Measurements from ENCODE around the gene HTRA1. TPM values are rescaled to one million over a fixed set of nuclear protein-coding genes. Genes with fewer than 3 reads are reported as not detected.

The HTRA1 gene
- polyA plus RNA-seq, 3 donors: 0.84 to 4.7 (median 2.2) TPM

DNA sequence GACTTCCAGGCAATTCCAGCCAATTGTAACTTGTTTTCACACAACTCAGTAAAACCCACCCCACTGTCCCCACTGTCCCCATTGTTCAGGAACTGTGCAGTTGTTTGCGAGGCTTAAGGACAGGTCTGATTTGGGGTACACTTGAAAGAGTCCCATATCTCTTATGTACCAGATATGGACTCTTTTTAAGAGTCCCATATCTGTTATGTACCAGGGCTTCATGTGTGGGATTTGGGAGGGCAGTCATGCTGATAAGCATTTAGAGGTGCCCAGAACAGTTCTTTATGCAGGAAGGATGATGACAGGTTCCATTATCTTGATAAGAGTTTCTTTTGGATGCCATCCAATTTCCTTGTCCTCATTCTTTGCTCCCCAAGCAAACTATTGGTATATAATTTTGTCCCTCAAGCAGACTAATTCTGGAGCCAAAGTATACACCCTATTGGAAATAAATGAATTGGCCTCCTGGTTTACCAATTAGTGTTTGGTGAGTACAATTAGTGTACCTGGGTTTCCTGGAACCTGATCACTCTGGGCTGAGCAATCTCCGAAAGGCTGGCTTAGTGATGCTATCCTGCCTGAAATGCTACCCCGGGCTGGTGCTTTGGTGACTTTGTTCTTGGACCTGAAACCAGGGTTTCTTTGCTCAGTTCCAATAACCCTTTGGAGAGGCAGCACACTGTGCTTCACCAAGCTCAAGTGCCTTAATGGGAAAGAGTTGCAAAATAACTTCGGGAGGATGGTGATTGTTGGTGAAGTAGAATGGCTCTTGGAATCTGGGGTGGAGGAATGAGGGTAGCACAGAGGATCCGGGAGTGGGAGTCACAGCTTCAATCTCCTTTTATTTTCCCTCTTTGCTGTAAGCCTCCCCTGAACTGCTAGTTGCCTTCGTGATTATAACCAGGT, 93.0 kb downstream of the HTRA1 start:
- TF ChIP-seq, protein P1, sequence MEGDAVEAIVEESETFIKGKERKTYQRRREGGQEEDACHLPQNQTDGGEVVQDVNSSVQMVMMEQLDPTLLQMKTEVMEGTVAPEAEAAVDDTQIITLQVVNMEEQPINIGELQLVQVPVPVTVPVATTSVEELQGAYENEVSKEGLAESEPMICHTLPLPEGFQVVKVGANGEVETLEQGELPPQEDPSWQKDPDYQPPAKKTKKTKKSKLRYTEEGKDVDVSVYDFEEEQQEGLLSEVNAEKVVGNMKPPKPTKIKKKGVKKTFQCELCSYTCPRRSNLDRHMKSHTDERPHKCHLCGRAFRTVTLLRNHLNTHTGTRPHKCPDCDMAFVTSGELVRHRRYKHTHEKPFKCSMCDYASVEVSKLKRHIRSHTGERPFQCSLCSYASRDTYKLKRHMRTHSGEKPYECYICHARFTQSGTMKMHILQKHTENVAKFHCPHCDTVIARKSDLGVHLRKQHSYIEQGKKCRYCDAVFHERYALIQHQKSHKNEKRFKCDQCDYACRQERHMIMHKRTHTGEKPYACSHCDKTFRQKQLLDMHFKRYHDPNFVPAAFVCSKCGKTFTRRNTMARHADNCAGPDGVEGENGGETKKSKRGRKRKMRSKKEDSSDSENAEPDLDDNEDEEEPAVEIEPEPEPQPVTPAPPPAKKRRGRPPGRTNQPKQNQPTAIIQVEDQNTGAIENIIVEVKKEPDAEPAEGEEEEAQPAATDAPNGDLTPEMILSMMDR (IDR thresholded peaks at IDR 0.05): no peak
- Histone ChIP-seq H3K27ac (ENCODE audit: low read depth in 1 of 2, low read length in 2 of 2) (no peak overlapping the region), H3K4me3 (replicated peaks in 1 of 3; ENCODE audit: low read depth in 2 of 3, low read length in 3 of 3) (no peak overlapping the region), H3K9me3 (replicated peaks in 1 of 2; ENCODE audit: control insufficient read depth in 1 of 2, insufficient read depth in 1 of 2, low read length in 2 of 2) (no peaks in the 10 kb centered on the region), H2AFZ (ENCODE audit: insufficient read depth, low read depth, low read length, poor library complexity, severe bottlenecking) (no peak overlapping the region), H3K79me2 (ENCODE audit: insufficient read depth, low read length) (no peaks in the 10 kb centered on the region), H3K27me3 (ENCODE audit: control insufficient read depth in 2 of 2, insufficient read depth in 2 of 2, low read length in 2 of 2) (peaks cover 3 to 6% of the 10 kb centered on the region in 2 donors), H3K4me2 (replicated peaks; ENCODE audit: extremely low read depth, low read length, poor library complexity, severe bottlenecking) (no peak overlapping the region), H4K20me1 (ENCODE audit: insufficient read depth, low read length) (no peaks in the 10 kb centered on the region), H3K4me1 (ENCODE audit: control insufficient read depth in 1 of 2, insufficient read depth in 2 of 2, low read length in 2 of 2) (no peaks in the 10 kb centered on the region), H3K36me3 (replicated peaks in 1 of 2; ENCODE audit: control insufficient read depth in 1 of 2, insufficient read depth in 2 of 2, low read length in 2 of 2) (no peaks in the 10 kb centered on the region), H3K9ac (ENCODE audit: insufficient read depth, low read length, poor library complexity, severe bottlenecking) (no peak overlapping the region)
- H3K36me3 Mint-ChIP-seq: no peaks in the 10 kb centered on the region
- H3K9me3 Mint-ChIP-seq: peaks cover 0 to 4% (median 0%) of the 10 kb centered on the region in 7 donors
- DNase-seq: no peak
- H3K27ac Mint-ChIP-seq: no peak overlapping the region
- no peak overlapping the region for H3K4me3 Mint-ChIP-seq
- H3K27me3 Mint-ChIP-seq (ENCODE audit: low read depth in 3 of 3): peaks cover 27 to 29% (median 28%) of the 10 kb centered on the region in 3 donors
- intact Hi-C loops (cut with micrococcal nuclease): no loop called here
- no peaks in the 10 kb centered on the region for H3K4me1 Mint-ChIP-seq
- WGBS (ENCODE audit: insufficient coverage): 95% methylated on average over 2 of the region's 6 CpGs

DNA sequence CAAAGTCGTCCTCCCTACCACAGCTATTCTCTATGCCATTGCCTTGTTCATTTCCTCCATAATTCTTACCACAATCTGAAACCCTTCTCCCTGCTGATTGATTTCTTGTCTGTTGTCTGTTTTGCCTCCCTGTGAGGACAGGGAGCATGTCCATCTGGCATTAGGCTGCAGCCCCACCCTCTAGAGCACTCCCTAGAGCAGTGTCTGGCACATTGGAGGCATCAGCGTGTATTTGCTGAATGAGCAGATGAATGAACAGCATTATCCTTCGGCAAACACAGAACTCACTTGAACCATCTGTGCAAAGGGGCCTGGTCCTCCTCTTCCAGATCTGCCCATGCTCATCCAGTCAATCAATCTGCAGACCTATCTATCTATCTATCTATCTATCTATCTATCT, 94.1 kb downstream of the HTRA1 start:
- TF ChIP-seq, protein P1 (IDR thresholded peaks at IDR 0.05): no peak
- Histone ChIP-seq H3K4me3 (replicated peaks in 1 of 3; ENCODE audit: low read depth in 2 of 3, low read length in 3 of 3) (no peak overlapping the region), H3K27ac (ENCODE audit: low read depth in 1 of 2, low read length in 2 of 2) (no peak overlapping the region), H3K36me3 (replicated peaks in 1 of 2; ENCODE audit: control insufficient read depth in 1 of 2, insufficient read depth in 2 of 2, low read length in 2 of 2) (no peaks in the 10 kb centered on the region), H3K4me1 (ENCODE audit: control insufficient read depth in 1 of 2, insufficient read depth in 2 of 2, low read length in 2 of 2) (no peaks in the 10 kb centered on the region), H3K9ac (ENCODE audit: insufficient read depth, low read length, poor library complexity, severe bottlenecking) (no peak overlapping the region), H3K27me3 (ENCODE audit: control insufficient read depth in 2 of 2, insufficient read depth in 2 of 2, low read length in 2 of 2) (peaks cover 4 to 11% of the 10 kb centered on the region in 2 donors), H3K4me2 (replicated peaks; ENCODE audit: extremely low read depth, low read length, poor library complexity, severe bottlenecking) (no peak overlapping the region), H3K79me2 (ENCODE audit: insufficient read depth, low read length) (no peaks in the 10 kb centered on the region), H3K9me3 (replicated peaks in 1 of 2; ENCODE audit: control insufficient read depth in 1 of 2, insufficient read depth in 1 of 2, low read length in 2 of 2) (no peaks in the 10 kb centered on the region), H2AFZ (ENCODE audit: insufficient read depth, low read depth, low read length, poor library complexity, severe bottlenecking) (no peak overlapping the region), H4K20me1 (ENCODE audit: insufficient read depth, low read length) (no peaks in the 10 kb centered on the region)
- intact Hi-C loops (cut with micrococcal nuclease): no loop called here
- H3K9me3 Mint-ChIP-seq: peaks cover 0 to 4% (median 0%) of the 10 kb centered on the region in 7 donors
- no peak overlapping the region for H3K4me3 Mint-ChIP-seq
- no peak overlapping the region for H3K27ac Mint-ChIP-seq
- 80% methylated on average over 1 of the region's 3 CpGs for WGBS (ENCODE audit: insufficient coverage)
- H3K36me3 Mint-ChIP-seq: no peaks in the 10 kb centered on the region
- H3K27me3 Mint-ChIP-seq (ENCODE audit: low read depth in 3 of 3): peaks cover 27 to 38% (median 28%) of the 10 kb centered on the region in 3 donors
- H3K4me1 Mint-ChIP-seq: peaks cover 2% of the 10 kb centered on the region
- DNase-seq: no peak
